Upper lobe of right lung (tissue), 1 donor: ENCODE results near the gene ESRRB. TPM values are rescaled to one million over a fixed set of nuclear protein-coding genes. Genes with fewer than 3 reads are reported as not detected.

ENCODE experiments used
- ATAC-seq: fragments of 200-7000 bp; cut with Tn5 transposase; one replicate; pipeline ENCODE4 v1.9.1; 2020; ENCODE audit warnings: mild to moderate bottlenecking, moderate library complexity
- DNase-seq: peaks from one replicate; pipeline ENCODE4 v3.0.0-alpha.2; 2020
- H3K27ac ChIP-seq: fragments of 200-600 bp; one replicate; pipeline ENCODE4 v1.8.0; 2022
- H3K27me3 ChIP-seq: fragments of 200-600 bp; one replicate; pipeline ENCODE4 v1.8.0; 2022; ENCODE audit warnings: mild to moderate bottlenecking
- H3K36me3 ChIP-seq: fragments of 200-600 bp; one replicate; pipeline ENCODE4 v1.8.0; 2022
- H3K4me1 ChIP-seq: fragments of 200-600 bp; one replicate; pipeline ENCODE4 v1.8.0; 2022
- H3K4me3 ChIP-seq: fragments of 200-600 bp; one replicate; pipeline ENCODE4 v1.8.0; 2022; ENCODE audit warnings: mild to moderate bottlenecking
- H3K9me3 ChIP-seq: fragments of 200-600 bp; one replicate; pipeline ENCODE4 v1.8.0; 2022
- intact Hi-C: fragments of 100-400 bp; cut with DNase I; formaldehyde crosslinking; loops from one replicate; pipeline ENCODE4 v1.11.0; 2022
- total RNA-seq: library from RNA; stranded (reverse); fragmentation: NEBNext Ultra II Directional; extraction: Animal tissue kit (Norgen Biotek cat#: 25700); gene quantifications from one replicate; pipeline ENCODE4 v1.2.1, GENCODE V29; 2021
- TF ChIP-seq, protein P1 (sequence below): fragments of 200-600 bp; IDR thresholded peaks from one replicate; pipeline ENCODE4 v1.8.0; 2022; ENCODE audit warnings: antibody characterized with exemption
- donor health status: DM: no; HTN: yes; CAD: no; lungs with severe emphysema.

The ESRRB gene
- total RNA-seq, 1 donor from 2014 or later, result not detected

DNA sequence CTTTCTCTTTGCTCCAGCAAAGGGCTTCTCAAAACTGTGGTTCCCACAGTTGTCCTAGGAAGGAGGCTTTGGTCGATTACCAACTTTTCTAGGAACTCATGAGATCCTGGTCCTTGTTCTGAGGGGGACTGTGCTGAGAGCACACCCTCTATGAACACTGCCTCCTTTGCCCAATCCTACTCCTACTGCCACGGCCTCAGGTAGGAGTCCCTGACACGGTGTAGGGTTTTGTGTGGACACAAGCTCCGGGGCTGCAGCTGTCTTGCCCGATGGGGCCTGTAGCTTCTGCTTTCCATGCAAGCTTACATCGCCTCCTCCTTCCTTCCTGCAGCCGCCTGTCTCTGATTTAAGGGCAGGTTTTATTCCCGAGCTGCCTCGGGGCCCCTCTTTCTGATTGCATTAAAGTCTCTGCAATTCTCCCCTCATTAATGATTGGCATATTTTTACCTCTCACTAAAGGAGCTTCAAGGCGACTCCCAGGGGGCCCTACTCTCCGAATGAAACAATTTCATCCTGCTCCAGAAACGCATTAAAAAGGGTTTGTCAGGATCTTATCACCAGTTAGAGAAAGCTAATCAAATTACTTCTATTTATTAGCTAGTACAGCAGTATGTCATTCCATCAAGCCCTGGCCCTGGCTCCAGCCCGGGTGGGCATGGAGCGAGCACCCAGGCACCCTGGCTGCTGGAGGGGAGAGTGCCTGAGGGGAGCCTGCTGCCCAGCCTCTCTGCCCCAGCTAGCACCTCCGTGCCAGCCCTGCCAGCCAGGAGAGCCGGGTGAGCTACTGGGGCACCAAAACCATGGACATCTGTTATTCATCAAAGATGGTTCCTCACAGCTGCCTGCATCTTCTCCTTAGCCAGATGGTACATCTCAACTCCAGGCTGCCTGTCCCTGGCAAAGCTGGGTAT lies 38.0 kb upstream of the ESRRB start:
- H3K9me3 ChIP-seq, result no peaks in the 10 kb centered on the region
- H3K27me3 ChIP-seq, result no peaks in the 10 kb centered on the region
- no peak overlapping the region for H3K4me3 ChIP-seq
- intact Hi-C loops, result no loop called here
- no peaks in the 10 kb centered on the region for H3K36me3 ChIP-seq
- no peak overlapping the region for H3K27ac ChIP-seq
- ATAC-seq, result no peak
- TF ChIP-seq, protein P1, sequence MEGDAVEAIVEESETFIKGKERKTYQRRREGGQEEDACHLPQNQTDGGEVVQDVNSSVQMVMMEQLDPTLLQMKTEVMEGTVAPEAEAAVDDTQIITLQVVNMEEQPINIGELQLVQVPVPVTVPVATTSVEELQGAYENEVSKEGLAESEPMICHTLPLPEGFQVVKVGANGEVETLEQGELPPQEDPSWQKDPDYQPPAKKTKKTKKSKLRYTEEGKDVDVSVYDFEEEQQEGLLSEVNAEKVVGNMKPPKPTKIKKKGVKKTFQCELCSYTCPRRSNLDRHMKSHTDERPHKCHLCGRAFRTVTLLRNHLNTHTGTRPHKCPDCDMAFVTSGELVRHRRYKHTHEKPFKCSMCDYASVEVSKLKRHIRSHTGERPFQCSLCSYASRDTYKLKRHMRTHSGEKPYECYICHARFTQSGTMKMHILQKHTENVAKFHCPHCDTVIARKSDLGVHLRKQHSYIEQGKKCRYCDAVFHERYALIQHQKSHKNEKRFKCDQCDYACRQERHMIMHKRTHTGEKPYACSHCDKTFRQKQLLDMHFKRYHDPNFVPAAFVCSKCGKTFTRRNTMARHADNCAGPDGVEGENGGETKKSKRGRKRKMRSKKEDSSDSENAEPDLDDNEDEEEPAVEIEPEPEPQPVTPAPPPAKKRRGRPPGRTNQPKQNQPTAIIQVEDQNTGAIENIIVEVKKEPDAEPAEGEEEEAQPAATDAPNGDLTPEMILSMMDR, result no peak
- no peaks in the 10 kb centered on the region for H3K4me1 ChIP-seq
- DNase-seq, result no peak

- TF ChIP-seq, protein P1, result no peak
- H3K36me3 ChIP-seq, result no peaks in the 10 kb centered on the region
- H3K27ac ChIP-seq, result no peak overlapping the region
- ATAC-seq, result no peak
- no peaks in the 10 kb centered on the region for H3K4me1 ChIP-seq
- H3K4me3 ChIP-seq, result no peak overlapping the region
- DNase-seq, result no peak
- H3K27me3 ChIP-seq, result no peaks in the 10 kb centered on the region
- H3K9me3 ChIP-seq, result no peaks in the 10 kb centered on the region
- intact Hi-C loops, result no loop called here
Observed at GRCh38 chr14:76339728-76340615, 36.0 kb upstream of the ESRRB start.

GRCh38 chr14:76343386-76343785 lies 32.6 kb upstream of the ESRRB start:
- no peak for DNase-seq
- H3K27ac ChIP-seq, result no peak overlapping the region
- TF ChIP-seq, protein P1, result no peak
- no peaks in the 10 kb centered on the region for H3K27me3 ChIP-seq
- H3K4me3 ChIP-seq, result no peak overlapping the region
- no peaks in the 10 kb centered on the region for H3K9me3 ChIP-seq
- no peak for ATAC-seq
- intact Hi-C loops, result no loop called here
- no peaks in the 10 kb centered on the region for H3K36me3 ChIP-seq
- no peaks in the 10 kb centered on the region for H3K4me1 ChIP-seq

DNA sequence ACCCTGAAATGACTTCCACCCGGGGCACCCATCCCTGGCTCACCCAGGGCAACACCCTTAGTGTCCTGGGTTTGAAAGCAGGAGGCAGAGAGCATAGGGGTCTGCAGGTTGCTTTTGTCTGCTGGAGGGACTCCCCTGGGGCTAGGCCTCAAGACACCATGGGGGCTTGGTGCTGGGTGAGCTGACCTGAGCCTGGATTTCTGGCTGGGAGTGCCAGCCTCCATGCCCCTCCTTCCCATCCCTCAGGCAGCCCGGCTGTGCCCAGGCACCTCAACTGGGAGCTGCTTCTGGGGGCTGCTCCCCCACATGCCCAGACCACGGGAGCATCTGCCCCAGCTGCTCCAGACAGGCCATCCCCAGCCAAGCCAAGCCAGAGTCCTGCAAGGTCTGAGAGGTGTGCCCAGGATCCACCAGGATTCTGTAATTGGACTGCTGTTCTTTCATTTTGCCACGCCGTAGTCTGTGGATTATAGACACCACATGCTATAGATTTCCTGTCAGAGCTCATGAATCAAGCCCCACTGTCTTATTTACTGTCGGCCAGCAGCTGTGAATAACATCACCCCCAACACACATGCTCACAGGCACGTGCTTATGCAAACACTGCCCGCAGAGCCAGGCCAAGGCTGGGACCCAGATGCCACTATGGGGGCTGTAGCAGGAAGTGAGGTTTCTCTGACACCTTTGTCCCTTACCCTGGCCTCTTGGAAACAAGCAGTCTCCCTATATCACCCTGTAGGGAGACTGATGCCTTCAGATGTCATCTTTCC lies 29.4 kb upstream of the ESRRB start:
- TF ChIP-seq, protein P1, result no peak
- Histone ChIP-seq H3K4me3 (no peak overlapping the region), H3K27me3 (no peaks in the 10 kb centered on the region), H3K9me3 (no peaks in the 10 kb centered on the region), H3K27ac (no peak overlapping the region), H3K36me3 (no peaks in the 10 kb centered on the region), H3K4me1 (no peaks in the 10 kb centered on the region)
- DNase-seq (no peak), ATAC-seq (no peak)
- intact Hi-C loops, result no loop called here

DNA sequence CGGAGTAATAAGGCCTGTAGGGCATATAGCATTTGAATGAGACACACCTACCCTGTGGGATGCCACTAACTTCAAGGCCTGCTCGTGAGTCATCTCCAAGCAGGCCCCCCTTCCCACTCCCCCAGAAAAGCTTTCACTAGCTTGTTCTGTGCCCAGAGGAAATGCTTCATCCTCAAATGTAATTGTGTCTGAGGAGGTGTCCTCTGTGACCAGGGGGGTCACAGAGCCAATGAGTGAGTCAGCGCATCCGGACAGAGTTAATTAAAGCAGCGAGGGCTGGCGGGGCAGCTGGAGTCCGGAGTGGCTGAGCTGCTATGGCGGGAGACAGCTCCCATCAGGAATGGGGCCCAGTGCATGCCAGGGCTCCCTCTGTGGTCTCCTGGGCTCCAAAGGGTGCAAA lies 27.0 kb upstream of the ESRRB start:
- no peaks in the 10 kb centered on the region for H3K9me3 ChIP-seq
- TF ChIP-seq, protein P1, result no peak
- H3K27ac ChIP-seq, result no peak overlapping the region
- H3K36me3 ChIP-seq, result no peaks in the 10 kb centered on the region
- no peak for DNase-seq
- H3K27me3 ChIP-seq, result no peaks in the 10 kb centered on the region
- peaks cover 6% of the 10 kb centered on the region for H3K4me1 ChIP-seq
- no peak overlapping the region for H3K4me3 ChIP-seq
- intact Hi-C loops, result no loop called here
- peak; percentile 15 for ATAC-seq
